GM21825 (cell line): ENCODE results near the gene SMIM38.

Experiments
- ATAC-seq: cut with Tn5 transposase; IDR thresholded peaks from one replicate; pipeline ENCODE4 v1.9.1; 2021; ENCODE audit warnings: mild to moderate bottlenecking, moderate library complexity; ENCODE audit not compliant: unreplicated experiment

The SMIM38 gene

GRCh38 chr11:69157822-69158231, 2.1 kb downstream of the SMIM38 start:
- no peak for ATAC-seq

- ATAC-seq, result no peak
Observed at GRCh38 chr11:69158301-69159149, 2.8 kb downstream of the SMIM38 start.

- no peak for ATAC-seq
Observed at GRCh38 chr11:69159150-69159852, 3.6 kb downstream of the SMIM38 start.

GRCh38 chr11:69160296-69161116, 4.8 kb downstream of the SMIM38 start:
- no peak for ATAC-seq

- no peak for ATAC-seq
Observed at GRCh38 chr11:69161117-69161407, 5.3 kb downstream of the SMIM38 start.

- ATAC-seq, result no peak
Observed at GRCh38 chr11:69162505-69162904, 6.8 kb downstream of the SMIM38 start.

GRCh38 chr11:69163842-69164241, 8.1 kb downstream of the SMIM38 start:
- no peak for ATAC-seq

GRCh38 chr11:69164824-69165223, 9.1 kb downstream of the SMIM38 start:
- no peak for ATAC-seq

GRCh38 chr11:69165775-69166174, 10.0 kb downstream of the SMIM38 start:
- no peak for ATAC-seq

- ATAC-seq, result peak; percentile 89
Observed at GRCh38 chr11:69166218-69167115, 10.7 kb downstream of the SMIM38 start.

GRCh38 chr11:69167130-69167915, 11.6 kb downstream of the SMIM38 start:
- no peak for ATAC-seq

- no peak for ATAC-seq
Observed at GRCh38 chr11:69167916-69168691, 12.4 kb downstream of the SMIM38 start.

GRCh38 chr11:69169479-69169878, 13.7 kb downstream of the SMIM38 start:
- ATAC-seq, result no peak

- ATAC-seq, result no peak
Observed at GRCh38 chr11:69170704-69171103, 15.0 kb downstream of the SMIM38 start.

GRCh38 chr11:69171476-69172240, 15.9 kb downstream of the SMIM38 start:
- no peak for ATAC-seq

GRCh38 chr11:69172674-69173073, 16.9 kb downstream of the SMIM38 start:
- ATAC-seq, result no peak

- ATAC-seq, result no peak
Observed at GRCh38 chr11:69173331-69173730, 17.6 kb downstream of the SMIM38 start.

GRCh38 chr11:69173925-69174581, 18.3 kb downstream of the SMIM38 start:
- ATAC-seq, result no peak
